Fibroblast of upper back skin (primary cell): ENCODE data around the gene FAF1.
"Not testable (repeated sequence)": the region's sequence is repeated elsewhere in the genome, so short reads cannot be mapped to it uniquely, and the experiment has no call there.

Experiments used
- DNase-seq: peaks from one replicate; pipeline ENCODE4 v3.0.0-alpha.2; 2013

The FAF1 gene

DNA sequence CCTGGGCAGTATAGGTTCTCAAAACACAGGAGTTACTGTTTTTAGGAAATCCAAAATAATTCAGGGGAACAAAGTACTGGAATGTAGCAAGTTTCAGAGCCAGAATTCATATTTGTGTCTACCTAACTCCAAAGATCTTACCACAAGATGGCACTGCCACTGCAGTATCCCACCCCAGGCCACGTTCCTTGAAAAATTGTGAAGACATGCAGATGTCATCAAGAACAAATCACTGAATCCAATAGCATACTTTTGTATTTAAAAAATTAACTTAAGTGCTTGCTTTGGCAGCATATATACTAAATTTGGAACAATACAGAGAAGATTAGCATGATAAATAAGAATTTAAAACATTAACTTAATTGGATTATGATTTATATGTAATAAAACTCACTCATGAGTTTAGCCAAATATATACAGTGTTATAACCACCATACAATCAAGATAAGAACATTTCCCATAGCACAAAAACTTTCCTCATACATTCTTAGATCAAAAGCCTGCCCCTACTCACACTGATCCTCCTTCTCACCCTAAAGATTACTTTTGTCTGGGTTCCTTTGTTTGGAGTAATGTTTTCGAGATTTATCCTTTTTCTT, 209.9 kb downstream of the FAF1 start:
- peak; percentile 36 for DNase-seq

GRCh38 chr1:50747394-50747793, 212.7 kb downstream of the FAF1 start:
- DNase-seq, result no peak

- no peak for DNase-seq
Measured at GRCh38 chr1:50742523-50742922, 217.5 kb downstream of the FAF1 start.

DNA sequence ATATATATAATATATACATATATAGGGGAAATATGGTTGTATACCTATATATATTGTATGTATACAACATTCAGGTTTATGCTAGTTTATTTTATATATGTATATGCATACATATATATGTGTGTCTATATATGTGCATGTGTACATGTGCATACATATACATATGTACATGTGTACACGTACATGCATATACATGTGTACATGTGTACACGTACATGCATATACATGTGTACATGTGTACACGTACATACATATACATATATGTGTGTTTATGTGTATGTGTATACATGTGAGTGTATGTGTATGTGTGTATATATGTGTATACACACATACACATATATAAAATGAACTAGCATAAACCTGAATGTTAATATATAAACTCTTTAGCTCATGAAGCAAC, 220.9 kb downstream of the FAF1 start:
- no peak for DNase-seq

DNA sequence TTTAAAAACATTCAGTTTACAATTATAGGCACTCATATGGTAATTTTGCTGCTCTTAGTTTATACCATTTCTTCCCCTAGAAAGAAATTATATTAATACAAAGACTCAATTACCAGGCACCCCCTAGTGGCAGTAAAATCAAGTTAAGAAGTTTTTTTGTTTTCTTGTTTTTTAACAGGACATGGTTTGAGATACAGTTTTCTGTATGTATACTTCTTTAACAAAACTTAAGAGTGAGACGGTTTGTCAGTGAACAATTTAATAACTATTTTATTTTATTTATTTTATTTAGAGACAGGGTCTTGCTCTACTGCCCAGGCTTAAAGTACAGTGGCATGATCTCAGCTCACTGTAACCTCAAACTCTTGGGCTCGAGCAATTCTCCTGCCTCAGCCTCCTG, 224.6 kb downstream of the FAF1 start:
- DNase-seq, result peak; percentile 20

- DNase-seq, result not testable (repeated sequence)
Measured at GRCh38 chr1:50727578-50727977, 232.5 kb downstream of the FAF1 start.

DNA sequence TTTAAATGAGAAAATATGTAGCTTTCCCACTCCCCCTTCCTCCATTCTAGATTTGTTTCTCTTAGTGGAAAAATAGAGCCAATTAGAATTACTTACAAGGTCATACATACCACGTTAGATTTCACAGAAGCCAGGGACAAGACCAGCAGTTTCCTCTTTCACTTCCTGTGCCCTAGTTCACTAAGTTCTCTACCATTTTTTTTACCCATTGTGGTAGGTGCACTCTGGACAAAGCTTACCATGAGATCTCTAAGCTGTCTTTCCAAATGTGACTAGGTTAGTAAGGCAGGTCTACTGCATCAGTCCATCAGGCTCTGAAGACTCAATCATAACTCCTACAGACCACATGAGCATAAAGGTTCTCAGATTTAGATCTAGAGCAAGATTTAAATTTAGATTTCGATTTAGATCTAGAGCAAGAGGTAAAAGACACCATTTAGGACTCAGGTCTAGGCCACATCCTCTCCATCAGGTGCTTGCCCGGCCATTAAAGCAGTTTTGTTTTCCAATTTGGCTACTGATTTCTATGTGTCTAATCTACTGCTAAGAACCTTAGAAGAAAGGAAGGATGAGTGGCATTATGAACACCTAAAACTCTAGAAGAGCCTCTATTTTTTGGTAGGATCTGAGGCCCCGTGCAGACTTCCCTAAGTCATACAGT, 235.3 kb downstream of the FAF1 start:
- no peak for DNase-seq

GRCh38 chr1:50720457-50721053, 239.5 kb downstream of the FAF1 start:
- no peak for DNase-seq

GRCh38 chr1:50719126-50719525, 240.9 kb downstream of the FAF1 start:
- no peak for DNase-seq

DNA sequence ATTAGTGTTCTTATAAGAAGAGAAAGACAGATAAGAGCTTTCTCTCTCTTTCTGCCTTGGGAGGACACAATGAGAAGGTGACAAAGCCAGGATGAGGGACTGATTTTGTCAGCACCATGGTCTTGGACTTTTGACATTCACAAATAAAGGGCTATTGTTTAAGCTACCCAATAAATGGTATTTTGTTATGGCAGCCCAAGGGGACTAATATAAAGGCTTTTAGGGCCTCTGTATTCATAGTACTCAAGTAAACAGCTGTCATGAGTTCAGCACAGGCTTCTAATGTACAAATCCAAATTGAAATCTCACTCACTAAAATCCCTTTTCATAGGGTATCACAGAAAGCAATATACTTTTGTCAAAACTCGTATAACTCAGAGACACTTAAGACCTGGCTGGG, 242.7 kb downstream of the FAF1 start:
- no peak for DNase-seq

DNA sequence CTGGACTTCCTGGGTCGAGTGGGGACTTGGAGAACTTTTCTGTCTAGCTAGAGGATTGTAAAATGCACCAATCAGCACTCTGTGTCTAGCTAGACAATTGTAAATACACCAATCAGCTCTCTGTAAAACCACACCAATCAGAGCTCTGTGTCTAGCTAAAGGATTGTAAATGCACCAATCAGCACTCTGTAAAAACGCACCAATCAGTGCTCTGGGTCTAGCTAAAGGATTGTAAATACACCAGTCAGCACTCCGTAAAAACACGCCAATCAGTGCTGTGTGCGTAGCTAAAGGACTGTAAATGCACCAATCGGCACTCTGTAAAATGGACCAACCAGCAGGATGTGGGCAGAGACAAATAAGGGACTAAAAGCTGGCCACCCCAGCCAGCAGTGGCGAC, 243.6 kb downstream of the FAF1 start:
- DNase-seq, result not testable (repeated sequence)

DNA sequence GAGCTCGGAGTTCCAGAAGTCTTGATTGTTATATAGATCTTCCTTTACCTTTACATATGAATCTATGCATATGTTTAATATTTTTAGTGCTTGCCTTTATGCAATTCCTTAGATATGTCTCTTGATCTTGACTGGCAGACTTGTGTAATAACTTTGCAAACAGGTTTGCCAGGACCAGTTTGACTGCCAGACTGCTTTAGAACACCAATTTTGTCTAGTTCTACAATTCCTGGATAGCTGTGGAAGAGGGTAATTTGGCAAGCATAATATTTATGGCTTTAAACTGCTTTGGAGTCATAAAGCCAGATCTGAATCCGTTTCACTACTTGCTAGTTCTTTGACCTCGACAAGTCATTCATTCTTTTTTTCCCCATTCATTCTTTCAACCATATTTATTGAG, 250.0 kb downstream of the FAF1 start:
- no peak for DNase-seq

DNA sequence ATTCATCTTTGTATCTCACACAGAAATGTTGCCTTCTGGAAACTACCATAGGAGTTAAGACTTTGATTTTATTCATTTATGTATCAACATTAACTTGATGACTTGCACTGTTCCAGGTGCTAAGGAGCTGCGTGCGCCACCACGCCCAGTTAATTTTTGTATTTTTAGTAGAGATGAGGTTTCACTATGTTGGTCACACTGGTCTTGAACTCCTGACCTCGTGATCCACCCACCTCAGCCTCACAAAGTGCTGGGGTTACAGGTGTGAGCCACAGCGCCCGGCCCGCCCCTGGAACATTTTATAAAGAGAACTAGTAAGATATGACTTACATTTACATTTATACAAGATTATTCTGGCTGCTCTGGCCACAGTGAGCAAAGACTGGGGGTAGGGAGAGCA, 252.2 kb downstream of the FAF1 start:
- DNase-seq, result no peak

DNA sequence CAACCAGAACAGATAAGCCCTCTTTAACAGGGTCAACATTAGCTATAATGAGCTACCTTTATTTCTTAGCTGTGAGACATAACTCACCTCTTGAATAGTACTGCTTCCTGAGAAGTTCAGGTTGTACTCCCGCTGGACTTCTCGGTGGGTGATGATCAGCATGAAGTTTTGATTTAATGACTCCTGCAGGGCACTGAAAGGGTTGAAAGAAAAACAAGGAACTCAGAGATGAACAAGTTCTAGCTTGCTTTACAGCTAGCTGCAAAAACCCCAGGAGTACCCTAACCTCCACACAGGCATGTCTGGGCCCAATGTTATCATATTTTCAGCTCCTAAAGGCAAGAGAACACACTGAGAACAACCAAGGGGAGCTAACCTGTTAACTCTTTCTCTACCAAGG, 254.4 kb downstream of the FAF1 start:
- DNase-seq, result no peak

DNA sequence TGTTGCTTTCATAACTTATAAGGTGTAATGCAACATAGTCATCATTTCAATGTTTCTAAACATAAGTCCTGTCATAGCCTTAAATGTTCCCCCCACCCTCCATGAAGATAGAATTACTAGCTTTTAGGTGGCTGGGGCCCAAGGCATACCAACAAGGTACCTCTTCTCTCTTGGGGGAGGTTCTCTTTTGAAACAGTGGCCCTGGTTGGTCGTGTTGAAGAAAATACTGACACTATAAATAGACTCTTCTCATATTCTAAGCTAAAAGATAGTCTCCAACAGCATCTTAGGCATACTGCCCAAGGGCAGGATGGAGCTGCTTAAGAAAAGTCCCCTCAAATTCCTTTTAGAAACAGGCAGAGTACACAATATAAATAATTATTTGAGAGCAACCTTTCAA, 255.0 kb downstream of the FAF1 start:
- no peak for DNase-seq

DNA sequence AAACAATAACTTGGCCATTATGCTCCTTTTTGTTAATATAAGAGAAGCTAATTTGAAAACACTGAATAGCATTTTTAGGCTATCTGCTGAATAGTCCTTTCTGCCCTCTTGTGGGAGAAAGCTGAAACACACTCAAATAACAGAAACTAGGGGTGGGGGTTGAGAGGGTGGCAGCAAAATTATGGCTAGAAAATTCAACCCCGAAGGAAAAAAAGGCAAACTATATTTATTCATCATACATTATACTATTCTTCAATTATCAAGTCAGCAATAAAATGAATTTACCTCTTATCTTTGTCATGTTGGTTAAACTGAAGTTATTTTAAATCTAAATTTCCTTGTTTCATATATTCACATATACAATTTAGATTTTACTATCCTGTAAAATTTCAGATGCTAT, 255.9 kb downstream of the FAF1 start:
- peak; percentile 36 for DNase-seq

DNA sequence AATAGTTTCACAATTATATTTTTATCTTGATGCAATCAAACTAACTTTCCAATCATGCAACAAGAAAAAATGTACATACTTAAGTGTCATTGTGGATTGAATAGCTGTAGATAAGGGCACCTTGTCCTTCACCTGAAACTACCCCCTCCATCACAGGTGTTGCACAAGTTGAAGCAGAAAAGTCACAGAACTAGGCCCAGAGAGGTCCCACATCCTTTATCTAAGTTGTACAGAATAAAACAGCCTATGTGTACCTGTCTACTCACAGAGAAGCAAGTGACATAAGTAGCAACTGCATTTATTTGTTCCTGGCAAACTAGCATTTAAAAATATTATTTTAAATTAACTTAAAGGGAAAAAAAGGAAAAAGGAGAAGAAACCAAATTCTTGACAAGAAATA, 256.8 kb downstream of the FAF1 start:
- DNase-seq, result no peak

GRCh38 chr1:50702395-50702794, 257.7 kb downstream of the FAF1 start:
- no peak for DNase-seq

DNA sequence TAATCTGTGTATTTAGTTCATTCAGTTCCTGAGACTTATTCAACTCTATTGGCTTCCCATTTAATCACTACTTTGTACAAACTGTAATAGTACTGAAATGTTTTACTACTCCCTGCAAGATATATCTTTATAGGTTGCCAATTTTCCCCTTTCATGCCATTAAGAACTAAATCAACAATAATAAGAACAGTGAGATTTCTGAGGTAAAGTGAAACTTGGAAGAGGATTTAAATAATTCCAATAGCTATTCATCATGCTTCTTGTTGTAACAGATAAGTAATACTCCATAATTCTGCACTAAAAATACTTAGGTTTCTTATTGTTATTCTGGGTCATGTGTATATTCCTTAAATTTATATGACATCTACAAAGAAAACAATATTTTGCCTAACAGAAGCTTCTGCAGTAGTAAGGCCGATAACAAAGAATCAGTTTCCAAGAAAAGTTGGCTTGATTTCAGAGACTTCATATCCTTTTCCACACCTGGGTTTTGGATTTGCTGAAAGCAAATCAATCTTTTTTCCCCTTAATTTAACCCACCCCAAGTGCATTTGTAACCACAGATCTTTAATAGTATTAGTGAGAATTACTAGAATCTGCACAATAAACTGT, 258.3 kb downstream of the FAF1 start:
- DNase-seq, result no peak

DNA sequence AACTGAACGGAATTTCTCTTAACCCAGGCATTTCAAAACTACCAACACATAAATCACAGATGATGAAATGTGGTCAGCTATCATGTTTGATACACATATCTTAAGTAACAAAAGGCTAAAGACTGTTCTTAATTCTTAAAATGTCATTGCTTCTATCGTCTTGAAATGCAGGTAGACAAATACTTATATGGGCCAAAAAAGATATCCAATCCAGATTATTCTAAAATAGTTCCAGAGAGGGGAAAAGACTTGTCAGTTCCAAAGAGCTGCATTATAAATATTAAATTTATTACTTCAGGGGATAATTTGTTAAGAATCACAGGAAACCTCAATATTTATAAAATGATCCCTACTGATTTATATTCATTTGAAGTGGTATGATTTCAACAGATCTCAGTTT, 259.4 kb downstream of the FAF1 start:
- no peak for DNase-seq

- DNase-seq, result no peak
Measured at GRCh38 chr1:50700214-50700613, 259.9 kb downstream of the FAF1 start.

DNA sequence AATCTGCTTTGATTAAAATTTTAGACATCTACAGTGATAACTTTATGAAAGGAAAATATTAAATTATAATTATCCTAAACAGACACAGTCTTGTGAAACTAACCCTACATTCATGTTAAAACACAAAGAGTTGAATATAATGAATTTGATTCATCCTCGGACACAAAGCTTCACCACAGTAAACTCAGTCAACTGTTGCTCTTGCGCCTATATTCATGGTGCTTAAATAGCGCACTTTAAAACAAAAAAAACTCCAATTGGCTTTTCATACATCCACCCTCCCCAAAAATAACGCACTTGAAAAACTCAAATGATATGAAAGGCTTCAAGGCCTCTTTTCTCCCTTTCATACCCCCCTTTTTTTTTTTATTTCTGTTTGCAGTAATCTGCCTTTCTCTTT, 260.3 kb downstream of the FAF1 start:
- no peak for DNase-seq

DNA sequence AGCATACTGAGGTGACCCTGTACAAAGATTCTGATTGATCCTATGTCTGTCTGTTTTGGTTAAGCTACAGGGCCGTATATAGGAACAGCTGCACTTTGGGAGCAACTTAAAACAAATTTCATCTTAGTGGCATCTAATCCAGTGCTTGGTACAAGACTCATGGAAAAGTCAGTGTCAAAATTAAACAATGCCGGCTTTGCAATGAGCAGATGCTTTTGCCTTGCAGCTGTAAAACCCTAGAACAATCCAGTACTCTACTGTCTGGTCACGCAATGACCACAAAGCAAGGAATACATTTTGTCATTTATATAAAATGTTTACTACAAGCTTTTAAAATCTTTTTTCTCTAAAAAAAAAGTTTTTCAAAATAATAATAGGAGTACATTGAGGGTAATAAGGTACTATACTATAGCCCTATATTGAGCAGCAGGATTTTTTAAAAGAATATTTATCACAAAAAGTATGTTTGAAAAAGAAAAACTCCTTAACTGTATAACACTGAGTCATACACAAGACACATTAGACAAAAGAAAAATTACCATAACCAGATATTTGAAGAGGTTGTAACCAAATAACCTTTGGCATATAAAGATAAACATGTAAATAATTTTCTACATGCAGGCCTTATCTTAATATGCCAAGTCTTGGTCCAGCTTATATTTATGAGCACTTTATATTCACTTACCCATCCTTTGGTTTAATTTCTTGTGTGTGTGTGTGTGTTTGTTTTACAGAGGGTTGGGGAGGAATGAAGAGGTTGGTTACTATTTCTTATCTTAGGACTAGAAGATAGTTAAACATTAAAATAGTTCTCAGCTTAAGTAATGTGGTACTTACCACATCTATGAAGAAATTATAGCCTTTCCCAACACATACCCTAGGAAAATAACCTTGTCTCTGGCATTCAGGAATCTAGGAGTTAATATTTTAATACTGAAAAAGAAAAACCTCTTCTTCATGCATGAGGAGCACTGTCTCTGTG, 262.3 kb downstream of the FAF1 start:
- no peak for DNase-seq
